HEK293 (cell line): ENCODE measurements around the gene CENPP.

Experiments used
- ZNF473 ChIP-seq: fragments of 450-650 bp; formaldehyde crosslinking; IDR thresholded peaks from 2 replicates; pipeline ENCODE4 v1.5.1; 2017; ENCODE audit warnings: missing biosample characterization, missing genetic modification characterization
- ZNF629 ChIP-seq: fragments of 450-650 bp; formaldehyde crosslinking; IDR thresholded peaks from 2 replicates; pipeline ENCODE4 v1.5.1; 2017; ENCODE audit warnings: missing biosample characterization, missing genetic modification characterization
- ZNF76 ChIP-seq: fragments of 450-650 bp; formaldehyde crosslinking; IDR thresholded peaks from 2 replicates; pipeline ENCODE4; 2016; ENCODE audit warnings: low read depth, missing biosample characterization, missing genetic modification characterization, borderline replicate concordance
- TF ChIP-seq, protein P1 (sequence below): fragments of 450-650 bp; formaldehyde crosslinking; IDR thresholded peaks from 2 replicates; pipeline ENCODE4 v1.5.1; 2016; ENCODE audit warnings: missing biosample characterization, missing genetic modification characterization

DNA sequence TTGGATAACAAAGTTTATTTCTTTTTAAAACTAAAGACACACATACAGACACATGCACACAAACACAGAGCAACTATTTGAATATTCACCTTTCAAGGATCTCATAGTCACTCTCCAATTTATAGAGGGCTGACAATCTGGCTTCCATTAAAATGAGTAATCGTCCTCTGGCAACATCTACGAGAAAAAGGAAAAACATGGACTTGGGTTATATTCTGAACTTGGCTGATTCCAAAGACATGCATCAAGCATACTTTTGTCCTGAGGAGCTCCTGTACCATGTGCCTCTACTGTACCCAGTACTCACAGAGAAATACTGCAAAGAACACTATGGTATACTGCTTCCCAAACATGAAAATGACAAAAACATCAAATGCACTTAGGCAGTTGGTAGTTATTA lies 47.6 kb upstream of the CENPP start:
- TF ChIP-seq ZNF473 (tag by site-specific recombination): no peak
- TF ChIP-seq, protein P1, sequence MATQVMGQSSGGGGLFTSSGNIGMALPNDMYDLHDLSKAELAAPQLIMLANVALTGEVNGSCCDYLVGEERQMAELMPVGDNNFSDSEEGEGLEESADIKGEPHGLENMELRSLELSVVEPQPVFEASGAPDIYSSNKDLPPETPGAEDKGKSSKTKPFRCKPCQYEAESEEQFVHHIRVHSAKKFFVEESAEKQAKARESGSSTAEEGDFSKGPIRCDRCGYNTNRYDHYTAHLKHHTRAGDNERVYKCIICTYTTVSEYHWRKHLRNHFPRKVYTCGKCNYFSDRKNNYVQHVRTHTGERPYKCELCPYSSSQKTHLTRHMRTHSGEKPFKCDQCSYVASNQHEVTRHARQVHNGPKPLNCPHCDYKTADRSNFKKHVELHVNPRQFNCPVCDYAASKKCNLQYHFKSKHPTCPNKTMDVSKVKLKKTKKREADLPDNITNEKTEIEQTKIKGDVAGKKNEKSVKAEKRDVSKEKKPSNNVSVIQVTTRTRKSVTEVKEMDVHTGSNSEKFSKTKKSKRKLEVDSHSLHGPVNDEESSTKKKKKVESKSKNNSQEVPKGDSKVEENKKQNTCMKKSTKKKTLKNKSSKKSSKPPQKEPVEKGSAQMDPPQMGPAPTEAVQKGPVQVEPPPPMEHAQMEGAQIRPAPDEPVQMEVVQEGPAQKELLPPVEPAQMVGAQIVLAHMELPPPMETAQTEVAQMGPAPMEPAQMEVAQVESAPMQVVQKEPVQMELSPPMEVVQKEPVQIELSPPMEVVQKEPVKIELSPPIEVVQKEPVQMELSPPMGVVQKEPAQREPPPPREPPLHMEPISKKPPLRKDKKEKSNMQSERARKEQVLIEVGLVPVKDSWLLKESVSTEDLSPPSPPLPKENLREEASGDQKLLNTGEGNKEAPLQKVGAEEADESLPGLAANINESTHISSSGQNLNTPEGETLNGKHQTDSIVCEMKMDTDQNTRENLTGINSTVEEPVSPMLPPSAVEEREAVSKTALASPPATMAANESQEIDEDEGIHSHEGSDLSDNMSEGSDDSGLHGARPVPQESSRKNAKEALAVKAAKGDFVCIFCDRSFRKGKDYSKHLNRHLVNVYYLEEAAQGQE (tag by site-specific recombination): no peak
- no peak for TF ChIP-seq ZNF76 (tag by site-specific recombination)
- TF ChIP-seq ZNF629: no peak
